HG03066 (cell line): ENCODE measurements around the gene MMP24OS.
"Not testable (repeated sequence)": the region's sequence is repeated elsewhere in the genome, so short reads cannot be mapped to it uniquely, and the experiment has no call there.

ENCODE experiments used
- ATAC-seq: cut with Tn5 transposase; IDR thresholded peaks from one replicate; pipeline ENCODE4 v1.9.1; 2021; ENCODE audit warnings: low read depth; ENCODE audit not compliant: unreplicated experiment

The MMP24OS gene

DNA sequence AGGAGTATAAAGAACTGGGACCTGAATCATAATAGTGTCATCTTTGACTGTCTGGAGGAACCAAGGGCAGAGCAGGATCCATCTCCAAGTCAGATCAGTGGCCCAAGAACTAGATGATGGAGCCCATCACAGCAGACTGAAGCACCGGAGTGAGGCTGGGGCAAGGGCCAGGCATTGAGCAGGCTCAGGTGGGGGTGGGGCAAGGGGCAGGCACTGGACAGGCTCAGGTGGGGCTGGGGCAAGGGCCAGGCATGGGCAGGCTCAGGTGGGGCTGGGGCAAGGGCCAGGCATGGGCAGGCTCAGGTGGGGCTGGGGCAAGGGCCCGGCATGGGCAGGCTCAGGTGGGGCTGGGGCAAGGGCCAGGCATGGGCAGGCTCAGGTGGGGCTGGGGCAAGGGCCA is 25.3 kb downstream of the MMP24OS start:
- ATAC-seq = not testable (repeated sequence)

- ATAC-seq = no peak
These were observed 25.9 kb downstream of the MMP24OS start for GRCh38 chr20:35252037-35252461.

DNA sequence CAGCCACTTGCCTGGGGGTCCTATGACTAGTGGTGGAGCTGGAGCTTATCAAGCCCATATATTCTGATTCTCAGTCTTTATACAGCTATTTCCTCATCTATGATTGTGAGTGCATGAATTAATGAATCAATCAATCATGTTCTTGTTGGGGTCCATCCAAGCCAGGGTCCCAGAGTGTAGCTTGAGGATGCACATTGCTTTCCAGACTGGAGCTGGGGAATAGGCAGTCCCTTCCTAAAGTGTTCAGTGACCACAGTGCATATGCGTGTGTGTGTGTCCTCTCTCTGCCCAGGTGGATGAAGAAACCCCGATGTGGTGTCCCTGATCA is 26.3 kb downstream of the MMP24OS start:
- no peak for ATAC-seq

GRCh38 chr20:35248641-35249475 is 29.1 kb downstream of the MMP24OS start:
- ATAC-seq = no peak

DNA sequence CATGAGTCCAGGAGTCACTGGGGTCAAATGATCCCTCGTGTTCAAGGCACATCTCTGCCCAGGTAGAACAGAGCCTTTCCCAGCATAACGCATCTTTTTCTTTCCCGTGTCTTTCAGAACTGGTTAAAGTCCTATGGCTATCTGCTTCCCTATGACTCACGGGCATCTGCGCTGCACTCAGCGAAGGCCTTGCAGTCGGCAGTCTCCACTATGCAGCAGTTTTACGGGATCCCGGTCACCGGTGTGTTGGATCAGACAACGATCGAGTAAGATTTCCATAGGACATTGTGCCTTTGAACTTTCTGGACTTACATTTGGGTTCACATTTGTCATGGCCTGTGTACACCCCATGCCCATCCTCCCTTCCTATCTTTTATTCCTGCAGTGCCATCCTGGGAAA is 31.2 kb downstream of the MMP24OS start:
- ATAC-seq = no peak

- ATAC-seq = no peak
These were observed 33.9 kb downstream of the MMP24OS start for GRCh38 chr20:35243986-35244385.

DNA sequence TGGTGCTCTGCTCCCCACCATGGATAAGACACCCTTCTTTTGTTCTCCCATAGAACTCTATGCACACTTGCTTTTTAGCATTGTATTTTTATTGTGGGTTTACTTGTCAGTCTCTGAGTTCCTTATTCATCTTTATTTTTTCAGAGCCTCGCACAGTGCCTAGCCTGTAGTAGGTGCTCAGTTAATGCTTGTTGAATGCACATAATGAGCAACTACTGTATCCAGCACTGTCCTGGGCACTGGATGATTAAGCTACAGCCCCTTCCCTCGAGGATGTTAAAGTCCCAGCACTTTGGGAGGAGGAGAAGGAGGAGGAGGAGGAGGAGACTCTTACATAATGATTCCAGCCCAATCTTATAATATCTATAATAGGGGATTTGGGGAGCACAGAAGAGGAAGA is 34.6 kb downstream of the MMP24OS start:
- no peak for ATAC-seq

DNA sequence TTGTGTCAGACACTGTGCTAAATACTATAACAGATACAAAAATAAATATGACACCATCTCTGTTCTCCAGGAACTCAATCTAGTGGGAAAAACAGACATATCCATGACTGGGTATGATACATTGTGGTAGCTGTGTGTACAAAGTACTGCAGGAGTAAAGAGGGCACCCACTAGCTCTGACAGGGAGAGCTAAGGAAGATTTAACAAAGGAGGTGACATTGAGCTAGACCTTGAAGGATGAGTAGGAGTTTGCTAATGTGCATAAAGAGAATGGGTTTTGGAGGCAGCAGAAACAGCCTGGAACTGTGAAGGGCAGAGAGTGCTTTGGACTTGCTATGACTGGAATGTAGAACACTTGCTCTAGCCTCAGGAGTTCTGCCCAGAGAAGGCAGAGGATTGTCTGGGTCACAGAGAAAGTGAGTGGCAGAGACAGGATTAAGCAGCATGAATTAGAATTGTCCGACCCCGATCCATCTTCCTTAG is 37.1 kb downstream of the MMP24OS start:
- no peak for ATAC-seq

DNA sequence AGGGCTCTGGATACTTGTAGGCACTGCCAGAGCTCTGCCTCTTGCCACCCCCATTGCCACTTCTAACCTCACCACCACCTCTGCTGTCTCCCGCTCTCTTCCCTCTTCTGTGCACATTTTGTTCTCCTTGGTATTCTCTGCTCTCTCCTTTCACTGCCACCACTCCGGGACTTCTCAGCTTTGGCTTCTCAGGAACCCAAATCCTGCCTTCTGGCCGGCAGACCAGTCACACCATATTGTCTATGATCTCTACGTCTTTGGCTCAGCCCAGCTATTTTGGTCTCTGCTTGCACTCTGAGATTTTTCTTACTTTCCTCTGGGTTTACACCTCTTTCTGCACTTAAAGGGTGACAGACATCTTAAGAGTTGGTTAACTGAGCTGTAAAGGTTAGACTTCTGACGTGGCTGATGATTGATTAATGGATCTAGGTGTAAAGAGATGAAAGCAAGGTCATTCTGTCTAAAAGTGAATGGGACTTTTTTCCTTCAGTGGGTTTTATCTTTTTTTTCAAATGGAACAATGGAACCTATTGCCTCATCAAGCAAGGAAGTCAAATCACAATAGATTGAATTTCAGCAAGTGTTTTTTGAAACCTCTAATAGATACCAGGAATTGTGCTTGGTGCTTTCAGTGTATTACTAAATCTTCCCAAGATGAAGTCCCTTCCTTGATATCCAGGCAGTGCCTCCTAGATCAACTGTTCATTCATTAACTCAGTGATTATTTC is 37.7 kb downstream of the MMP24OS start:
- no peak for ATAC-seq

DNA sequence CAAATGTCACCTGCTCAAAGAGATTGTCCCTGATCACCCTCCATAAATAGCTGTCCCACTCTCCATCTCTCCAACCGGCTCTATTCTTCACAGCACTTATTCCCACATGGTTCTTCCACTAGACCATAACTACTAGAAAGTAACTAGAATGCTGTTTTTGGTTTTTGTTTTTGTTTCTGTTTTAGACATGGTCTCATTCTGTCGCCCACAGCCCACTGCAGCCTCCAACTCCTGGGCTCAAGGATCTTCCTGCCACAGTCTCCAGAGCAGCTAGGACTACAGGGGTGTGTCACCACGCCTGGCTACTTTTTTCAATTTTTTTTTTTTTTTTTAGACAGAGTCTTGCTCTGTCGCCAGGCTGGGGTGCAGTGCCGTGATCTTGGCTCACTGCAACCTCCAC is 39.2 kb downstream of the MMP24OS start:
- no peak for ATAC-seq

DNA sequence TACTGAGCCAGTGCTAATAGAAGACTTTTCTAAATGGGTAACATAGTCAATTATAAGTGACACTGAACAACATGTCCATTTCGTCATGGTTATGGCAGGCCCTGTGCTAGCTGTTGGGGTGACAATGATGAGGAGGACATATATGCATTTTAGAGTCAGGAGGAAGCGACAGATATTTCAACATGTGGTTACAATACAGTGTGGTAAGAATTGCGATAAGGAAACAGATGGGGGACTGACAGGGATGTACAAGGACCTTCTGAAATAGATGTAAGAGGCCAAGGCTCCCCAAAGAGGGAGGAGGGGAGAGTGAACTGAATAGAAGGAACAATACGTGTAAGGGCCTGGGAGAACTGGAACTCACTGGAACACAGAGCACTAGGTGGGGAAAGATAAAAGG is 39.8 kb downstream of the MMP24OS start:
- no peak for ATAC-seq

DNA sequence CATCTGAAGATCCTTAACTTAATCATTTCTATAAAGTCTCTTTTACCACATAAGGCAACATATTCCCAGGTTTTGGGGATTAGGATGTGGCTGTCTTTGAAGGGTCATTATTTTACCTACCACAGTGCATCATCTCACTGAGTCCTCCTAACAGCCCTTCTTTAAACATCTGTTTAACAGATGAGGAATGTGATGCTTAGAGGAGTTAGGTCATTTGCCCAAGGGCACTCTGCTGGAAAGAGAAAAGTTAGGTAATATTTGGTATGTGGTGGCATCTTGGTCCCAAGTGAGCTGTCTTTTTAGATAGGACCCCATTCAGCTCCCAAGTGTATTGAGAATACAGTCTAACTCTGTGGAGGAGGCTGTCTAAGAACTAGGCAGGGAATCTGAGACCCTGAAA is 40.4 kb downstream of the MMP24OS start:
- no peak for ATAC-seq

DNA sequence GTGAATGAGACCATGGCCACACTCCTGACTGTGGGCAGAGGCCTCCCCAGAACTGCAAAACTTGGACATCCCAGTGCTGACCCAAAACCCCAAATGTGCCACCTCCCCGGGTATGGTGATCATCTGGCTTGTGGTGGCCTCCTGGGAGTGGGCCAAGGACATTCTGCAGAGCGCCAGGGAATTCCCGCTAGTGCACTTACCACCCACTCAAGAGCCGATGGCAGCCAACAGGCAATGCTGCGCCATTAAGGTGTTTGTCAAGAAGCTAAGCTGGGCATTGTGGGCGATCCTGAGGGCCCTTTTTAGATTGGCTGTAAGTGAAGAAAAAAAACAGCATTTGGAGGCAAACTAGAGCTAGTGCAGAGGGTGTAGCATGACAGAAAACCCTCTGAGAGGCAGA is 42.0 kb downstream of the MMP24OS start:
- ATAC-seq = no peak

- no peak for ATAC-seq
These were observed 45.3 kb downstream of the MMP24OS start for GRCh38 chr20:35232575-35232974.

- ATAC-seq = no peak
These were observed 50.8 kb downstream of the MMP24OS start for GRCh38 chr20:35226884-35227681.
